ENCODE data around the gene PGLYRP3.

DNA sequence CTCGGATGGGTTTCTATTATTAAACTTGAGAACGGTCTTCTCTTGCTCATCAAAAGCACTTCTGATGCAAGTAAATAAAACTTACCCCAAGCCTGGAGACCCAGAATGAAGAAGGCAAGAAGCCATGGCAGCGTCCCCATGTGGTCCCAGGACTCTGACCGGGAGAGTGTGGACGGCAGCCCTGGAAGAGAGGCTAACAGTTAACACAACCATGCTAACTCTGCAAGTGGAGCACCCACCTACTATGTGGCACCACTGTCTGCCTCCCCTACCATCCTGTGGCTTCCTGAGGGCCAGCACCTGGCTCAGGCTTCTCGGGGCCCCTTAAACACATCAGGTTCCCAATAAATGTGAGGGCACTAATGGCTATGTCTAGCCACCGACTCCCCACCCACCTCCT, 2.2 kb downstream of the PGLYRP3 start:
- TF ChIP-seq, protein P1, sequence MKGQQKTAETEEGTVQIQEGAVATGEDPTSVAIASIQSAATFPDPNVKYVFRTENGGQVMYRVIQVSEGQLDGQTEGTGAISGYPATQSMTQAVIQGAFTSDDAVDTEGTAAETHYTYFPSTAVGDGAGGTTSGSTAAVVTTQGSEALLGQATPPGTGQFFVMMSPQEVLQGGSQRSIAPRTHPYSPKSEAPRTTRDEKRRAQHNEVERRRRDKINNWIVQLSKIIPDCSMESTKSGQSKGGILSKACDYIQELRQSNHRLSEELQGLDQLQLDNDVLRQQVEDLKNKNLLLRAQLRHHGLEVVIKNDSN (IDR thresholded peaks at IDR 0.05) = no peak
- TF ChIP-seq ZBTB7A (IDR thresholded peaks at IDR 0.05; ENCODE audit: low read depth) (no peak), EP300 (IDR thresholded peaks at IDR 0.05; ENCODE audit: borderline replicate concordance) (no peak), YY1 (IDR thresholded peaks at IDR 0.05; ENCODE audit: low read depth) (no peak), TAF1 (IDR thresholded peaks at IDR 0.05; ENCODE audit: low read depth) (no peak), CEBPB (IDR thresholded peaks at IDR 0.05) (no peak), TEAD4 (IDR thresholded peaks at IDR 0.05) (no peak), RAD21 (IDR thresholded peaks at IDR 0.05; ENCODE audit: low read depth) (no peak), NFIC (IDR thresholded peaks at IDR 0.05) (no peak), TCF12 (IDR thresholded peaks at IDR 0.05; ENCODE audit: low read depth) (no peak)
- TF ChIP-seq, protein P2, sequence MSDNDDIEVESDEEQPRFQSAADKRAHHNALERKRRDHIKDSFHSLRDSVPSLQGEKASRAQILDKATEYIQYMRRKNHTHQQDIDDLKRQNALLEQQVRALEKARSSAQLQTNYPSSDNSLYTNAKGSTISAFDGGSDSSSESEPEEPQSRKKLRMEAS (IDR thresholded peaks at IDR 0.05) = no peak
- TF ChIP-seq, protein P3, sequence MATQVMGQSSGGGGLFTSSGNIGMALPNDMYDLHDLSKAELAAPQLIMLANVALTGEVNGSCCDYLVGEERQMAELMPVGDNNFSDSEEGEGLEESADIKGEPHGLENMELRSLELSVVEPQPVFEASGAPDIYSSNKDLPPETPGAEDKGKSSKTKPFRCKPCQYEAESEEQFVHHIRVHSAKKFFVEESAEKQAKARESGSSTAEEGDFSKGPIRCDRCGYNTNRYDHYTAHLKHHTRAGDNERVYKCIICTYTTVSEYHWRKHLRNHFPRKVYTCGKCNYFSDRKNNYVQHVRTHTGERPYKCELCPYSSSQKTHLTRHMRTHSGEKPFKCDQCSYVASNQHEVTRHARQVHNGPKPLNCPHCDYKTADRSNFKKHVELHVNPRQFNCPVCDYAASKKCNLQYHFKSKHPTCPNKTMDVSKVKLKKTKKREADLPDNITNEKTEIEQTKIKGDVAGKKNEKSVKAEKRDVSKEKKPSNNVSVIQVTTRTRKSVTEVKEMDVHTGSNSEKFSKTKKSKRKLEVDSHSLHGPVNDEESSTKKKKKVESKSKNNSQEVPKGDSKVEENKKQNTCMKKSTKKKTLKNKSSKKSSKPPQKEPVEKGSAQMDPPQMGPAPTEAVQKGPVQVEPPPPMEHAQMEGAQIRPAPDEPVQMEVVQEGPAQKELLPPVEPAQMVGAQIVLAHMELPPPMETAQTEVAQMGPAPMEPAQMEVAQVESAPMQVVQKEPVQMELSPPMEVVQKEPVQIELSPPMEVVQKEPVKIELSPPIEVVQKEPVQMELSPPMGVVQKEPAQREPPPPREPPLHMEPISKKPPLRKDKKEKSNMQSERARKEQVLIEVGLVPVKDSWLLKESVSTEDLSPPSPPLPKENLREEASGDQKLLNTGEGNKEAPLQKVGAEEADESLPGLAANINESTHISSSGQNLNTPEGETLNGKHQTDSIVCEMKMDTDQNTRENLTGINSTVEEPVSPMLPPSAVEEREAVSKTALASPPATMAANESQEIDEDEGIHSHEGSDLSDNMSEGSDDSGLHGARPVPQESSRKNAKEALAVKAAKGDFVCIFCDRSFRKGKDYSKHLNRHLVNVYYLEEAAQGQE (IDR thresholded peaks at IDR 0.05; ENCODE audit: low read depth) = no peak

All from Ishikawa (cell line).